ENCODE data around the gene RAPGEF5.

DNA sequence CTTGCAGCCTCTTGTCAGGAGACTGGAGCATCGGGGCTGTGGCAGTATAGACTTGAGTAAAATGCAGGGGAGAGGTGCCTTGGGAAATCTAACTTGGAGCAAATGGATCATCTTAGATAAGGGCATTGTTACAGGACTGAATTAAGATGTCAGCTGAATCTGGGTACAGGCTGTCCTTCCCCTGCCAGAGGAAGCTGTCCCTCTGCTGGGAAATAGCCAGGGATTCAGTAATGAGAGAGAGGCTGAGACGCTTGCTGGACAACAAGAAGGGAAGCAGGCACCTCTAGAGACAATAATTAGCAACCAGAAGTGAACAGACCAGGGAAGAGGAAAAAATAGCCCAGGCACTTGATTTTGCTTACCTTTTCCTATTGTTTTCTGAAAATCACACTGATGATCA, 20.7 kb upstream of the RAPGEF5 start:
- TF ChIP-seq, protein P1, sequence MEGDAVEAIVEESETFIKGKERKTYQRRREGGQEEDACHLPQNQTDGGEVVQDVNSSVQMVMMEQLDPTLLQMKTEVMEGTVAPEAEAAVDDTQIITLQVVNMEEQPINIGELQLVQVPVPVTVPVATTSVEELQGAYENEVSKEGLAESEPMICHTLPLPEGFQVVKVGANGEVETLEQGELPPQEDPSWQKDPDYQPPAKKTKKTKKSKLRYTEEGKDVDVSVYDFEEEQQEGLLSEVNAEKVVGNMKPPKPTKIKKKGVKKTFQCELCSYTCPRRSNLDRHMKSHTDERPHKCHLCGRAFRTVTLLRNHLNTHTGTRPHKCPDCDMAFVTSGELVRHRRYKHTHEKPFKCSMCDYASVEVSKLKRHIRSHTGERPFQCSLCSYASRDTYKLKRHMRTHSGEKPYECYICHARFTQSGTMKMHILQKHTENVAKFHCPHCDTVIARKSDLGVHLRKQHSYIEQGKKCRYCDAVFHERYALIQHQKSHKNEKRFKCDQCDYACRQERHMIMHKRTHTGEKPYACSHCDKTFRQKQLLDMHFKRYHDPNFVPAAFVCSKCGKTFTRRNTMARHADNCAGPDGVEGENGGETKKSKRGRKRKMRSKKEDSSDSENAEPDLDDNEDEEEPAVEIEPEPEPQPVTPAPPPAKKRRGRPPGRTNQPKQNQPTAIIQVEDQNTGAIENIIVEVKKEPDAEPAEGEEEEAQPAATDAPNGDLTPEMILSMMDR (IDR thresholded peaks at IDR 0.05; ENCODE audit: low read depth, low read length, missing input control) = no peak
- TF ChIP-seq, protein P2, sequence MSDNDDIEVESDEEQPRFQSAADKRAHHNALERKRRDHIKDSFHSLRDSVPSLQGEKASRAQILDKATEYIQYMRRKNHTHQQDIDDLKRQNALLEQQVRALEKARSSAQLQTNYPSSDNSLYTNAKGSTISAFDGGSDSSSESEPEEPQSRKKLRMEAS (IDR thresholded peaks at IDR 0.05) = no peak
- no peak for TF ChIP-seq GABPA (IDR thresholded peaks at IDR 0.05 in 1 of 2, conservative IDR thresholded peaks at IDR 0.05 in 1 of 2)
- no peak for TF ChIP-seq YY1 (IDR thresholded peaks at IDR 0.05)
- no peak for TF ChIP-seq TAF1 (conservative IDR thresholded peaks at IDR 0.05)
- no peak for TF ChIP-seq SP1 (IDR thresholded peaks at IDR 0.05)
